IPS-18a (cell line): ENCODE results near the gene DOCK11.

Experiments used
- H3K27ac ChIP-seq: one replicate; pipeline ENCODE4 v1.5.1; 2013; ENCODE audit warnings: low read length
- H3K27me3 ChIP-seq: one replicate; pipeline ENCODE4 v1.6.1; 2013; ENCODE audit warnings: mild to moderate bottlenecking, low read length; ENCODE audit not compliant: control insufficient read depth, insufficient read depth
- H3K36me3 ChIP-seq: one replicate; pipeline ENCODE4 v1.6.1; 2013; ENCODE audit warnings: low read depth, low read length; ENCODE audit not compliant: control insufficient read depth
- H3K4me1 ChIP-seq: one replicate; pipeline ENCODE4 v1.6.1; 2013; ENCODE audit warnings: low read depth, low read length; ENCODE audit not compliant: control insufficient read depth
- H3K4me3 ChIP-seq: one replicate; pipeline ENCODE4 v1.5.1; 2013; ENCODE audit warnings: low read length
- H3K9ac ChIP-seq: one replicate; pipeline ENCODE4 v1.6.1; 2013; ENCODE audit warnings: mild to moderate bottlenecking, low read length, moderate library complexity
- H3K9me3 ChIP-seq: one replicate; pipeline ENCODE4 v1.6.1; 2013; ENCODE audit warnings: low read depth, low read length; ENCODE audit not compliant: control insufficient read depth

The DOCK11 gene

GRCh38 chrX:118717678-118718391, 222.2 kb downstream of the DOCK11 start:
- no peaks in the 10 kb centered on the region for H3K4me1 ChIP-seq
- no peaks in the 10 kb centered on the region for H3K27me3 ChIP-seq
- no peak overlapping the region for H3K9ac ChIP-seq
- no peaks in the 10 kb centered on the region for H3K9me3 ChIP-seq
- no peak overlapping the region for H3K27ac ChIP-seq
- no peaks in the 10 kb centered on the region for H3K36me3 ChIP-seq
- H3K4me3 ChIP-seq, result no peak overlapping the region

- Histone ChIP-seq H3K27ac (no peak overlapping the region), H3K9me3 (peaks cover 4% of the 10 kb centered on the region), H3K36me3 (no peaks in the 10 kb centered on the region), H3K9ac (no peak overlapping the region), H3K4me1 (no peaks in the 10 kb centered on the region), H3K4me3 (no peak overlapping the region), H3K27me3 (no peaks in the 10 kb centered on the region)
Observed at GRCh38 chrX:118718737-118719136, 223.1 kb downstream of the DOCK11 start.

GRCh38 chrX:118720058-118720707, 224.6 kb downstream of the DOCK11 start:
- Histone ChIP-seq H3K36me3 (no peaks in the 10 kb centered on the region), H3K4me3 (no peak overlapping the region), H3K9ac (no peak overlapping the region), H3K27me3 (no peaks in the 10 kb centered on the region), H3K27ac (no peak overlapping the region), H3K9me3 (peaks cover 4% of the 10 kb centered on the region), H3K4me1 (no peaks in the 10 kb centered on the region)

- peaks cover 9% of the 10 kb centered on the region for H3K9me3 ChIP-seq
- H3K36me3 ChIP-seq, result no peaks in the 10 kb centered on the region
- no peak overlapping the region for H3K4me3 ChIP-seq
- no peak overlapping the region for H3K27ac ChIP-seq
- no peak overlapping the region for H3K9ac ChIP-seq
- peaks cover 6% of the 10 kb centered on the region for H3K27me3 ChIP-seq
- no peaks in the 10 kb centered on the region for H3K4me1 ChIP-seq
Observed at GRCh38 chrX:118723376-118723775, 227.8 kb downstream of the DOCK11 start.

GRCh38 chrX:118724365-118724764, 228.8 kb downstream of the DOCK11 start:
- H3K4me3 ChIP-seq, result no peak overlapping the region
- H3K9me3 ChIP-seq, result peaks cover 11% of the 10 kb centered on the region
- peaks cover 16% of the 10 kb centered on the region for H3K27me3 ChIP-seq
- H3K36me3 ChIP-seq, result no peaks in the 10 kb centered on the region
- no peaks in the 10 kb centered on the region for H3K4me1 ChIP-seq
- H3K27ac ChIP-seq, result no peak overlapping the region
- no peak overlapping the region for H3K9ac ChIP-seq

- peaks cover 20% of the 10 kb centered on the region for H3K27me3 ChIP-seq
- no peaks in the 10 kb centered on the region for H3K4me1 ChIP-seq
- no peak overlapping the region for H3K9ac ChIP-seq
- H3K9me3 ChIP-seq, result peaks cover 15% of the 10 kb centered on the region
- H3K4me3 ChIP-seq, result no peak overlapping the region
- no peak overlapping the region for H3K27ac ChIP-seq
- no peaks in the 10 kb centered on the region for H3K36me3 ChIP-seq
Observed at GRCh38 chrX:118724775-118725174, 229.2 kb downstream of the DOCK11 start.

- Histone ChIP-seq H3K9ac (no peak overlapping the region), H3K4me3 (no peak overlapping the region), H3K27me3 (peaks cover 24% of the 10 kb centered on the region), H3K4me1 (no peaks in the 10 kb centered on the region), H3K9me3 (peaks cover 16% of the 10 kb centered on the region), H3K27ac (no peak overlapping the region), H3K36me3 (no peaks in the 10 kb centered on the region)
Observed at GRCh38 chrX:118726396-118726795, 230.8 kb downstream of the DOCK11 start.

GRCh38 chrX:118726887-118727685, 231.5 kb downstream of the DOCK11 start, which contains the start of gene IL13RA1:
IL13RA1 (plus strand) TSS chrX:118727606; CDS start chrX:118727639, 33 bp downstream.
- Histone ChIP-seq H3K4me1 (no peaks in the 10 kb centered on the region), H3K9ac (no peak within 1 kb of the TSS), H3K4me3 (peak within 1 kb of the TSS; percentile 55), H3K27me3 (peaks cover 24% of the 10 kb centered on the region), H3K27ac (no peak within 1 kb of the TSS), H3K36me3 (no peaks in the 10 kb centered on the region), H3K9me3 (peaks cover 16% of the 10 kb centered on the region)

GRCh38 chrX:118727686-118728339, 232.2 kb downstream of the DOCK11 start:
- Histone ChIP-seq H3K36me3 (no peaks in the 10 kb centered on the region), H3K4me3 (peak overlapping the region; percentile 55), H3K4me1 (no peaks in the 10 kb centered on the region), H3K27ac (no peak overlapping the region), H3K9ac (no peak overlapping the region), H3K27me3 (peaks cover 24% of the 10 kb centered on the region), H3K9me3 (peaks cover 16% of the 10 kb centered on the region)

- H3K9ac ChIP-seq, result no peak overlapping the region
- H3K4me3 ChIP-seq, result no peak overlapping the region
- no peak overlapping the region for H3K27ac ChIP-seq
- no peaks in the 10 kb centered on the region for H3K4me1 ChIP-seq
- peaks cover 24% of the 10 kb centered on the region for H3K27me3 ChIP-seq
- H3K9me3 ChIP-seq, result peaks cover 14% of the 10 kb centered on the region
- no peaks in the 10 kb centered on the region for H3K36me3 ChIP-seq
Observed at GRCh38 chrX:118729042-118729652, 233.5 kb downstream of the DOCK11 start.
